H1 (cell line): ENCODE measurements around the gene RILPL1. TPM values are rescaled to one million over a fixed set of nuclear protein-coding genes. Genes with fewer than 3 reads are reported as not detected.

Experiments
- CTCF ChIA-PET: fragments of 300-600 bp; sonication (Branson Sonifier 250); formaldehyde crosslinking; loops from one replicate; lab custom pipeline; 2021; ENCODE audit not compliant: partially characterized antibody; lab: Charles Lee
- POLR2A ChIA-PET: fragments of 300-600 bp; sonication (Branson Sonifier 250); formaldehyde crosslinking; loops from one replicate; lab custom pipeline; 2021; ENCODE audit warnings: inconsistent platforms; ENCODE audit not compliant: partially characterized antibody; lab: Charles Lee
- DNase-seq, 2 experiments: peaks; one replicate each; pipeline versions ENCODE4 v3.0.0 to v3.0.0-alpha.2; 2010 to 2022; ENCODE audit warnings: low spot score in 2 of 2, low read depth in 1 of 2, mixed read lengths in 1 of 2
- FAIRE-seq: peaks from 2 replicates; lab custom pipeline; 2011; peaks lifted over from hg19 to GRCh38; lab: Jason Lieb, UNC
- H2AFZ ChIP-seq: 2 replicates; pipeline ENCODE4 v1.8.1; 2012; ENCODE audit warnings: low read length, inconsistent platforms
- H2AK5ac ChIP-seq: 2 replicates; pipeline ENCODE4 v1.6.1; 2013; ENCODE audit warnings: low read depth, low read length
- H2BK120ac ChIP-seq: replicated peaks from 2 replicates; pipeline ENCODE3; 2013; ENCODE audit warnings: low read depth, low read length, inconsistent platforms
- H2BK12ac ChIP-seq: 2 replicates; pipeline ENCODE4 v1.6.1; 2013; ENCODE audit warnings: low read depth, low read length
- H2BK15ac ChIP-seq: 2 replicates; pipeline ENCODE4 v1.6.1; 2013; ENCODE audit warnings: low read length
- H2BK20ac ChIP-seq: 2 replicates; pipeline ENCODE4 v1.6.1; 2013; ENCODE audit warnings: low read length
- H2BK5ac ChIP-seq: 2 replicates; pipeline ENCODE4 v1.6.1; 2013; ENCODE audit warnings: low read depth, low read length
- H3K14ac ChIP-seq: 2 replicates; pipeline ENCODE4 v1.6.1; 2013; ENCODE audit warnings: inconsistent platforms; ENCODE audit not compliant: insufficient read length
- H3K18ac ChIP-seq: 2 replicates; pipeline ENCODE4 v1.6.1; 2013; ENCODE audit warnings: low read length; ENCODE audit errors: extremely low read depth
- H3K23ac ChIP-seq: 2 replicates; pipeline ENCODE4 v1.6.1; 2013; ENCODE audit warnings: inconsistent platforms; ENCODE audit not compliant: insufficient read length
- H3K23me2 ChIP-seq: 2 replicates; pipeline ENCODE4 v1.6.1; 2013; ENCODE audit warnings: low read depth, low read length
- H3K27ac ChIP-seq: 2 replicates; pipeline ENCODE4 v1.6.1; 2011; ENCODE audit warnings: low read depth, low read length, inconsistent platforms
- H3K27me3 ChIP-seq, 4 experiments: replicated peaks in 1 of 4; 1 replicate in 1 of 4; 2 replicates in 3 of 4; pipeline versions ENCODE4 v1.6.1 to v1.8.1; 2011 to 2013; ENCODE audit warnings: low read length in 3 of 4, mild to moderate bottlenecking in 3 of 4, inconsistent platforms in 2 of 4, mixed read lengths in 2 of 4, moderate library complexity in 1 of 4; ENCODE audit not compliant: control insufficient read depth in 3 of 4, insufficient read depth in 3 of 4; ENCODE audit errors: extremely low read depth in 1 of 4
- H3K36me3 ChIP-seq, 4 experiments: 2 replicates each; pipeline versions ENCODE4 v1.6.1 to v1.8.1; 2011 to 2013; ENCODE audit warnings: mild to moderate bottlenecking in 4 of 4, low read length in 3 of 4, moderate library complexity in 2 of 4, control low read depth in 1 of 4, inconsistent platforms in 1 of 4; ENCODE audit not compliant: insufficient read depth in 4 of 4, control insufficient read depth in 2 of 4
- H3K4ac ChIP-seq: replicated peaks from 2 replicates; pipeline ENCODE3; 2013; ENCODE audit warnings: low read length, low read depth, mixed read lengths, inconsistent platforms; ENCODE audit not compliant: insufficient read length
- H3K4me1 ChIP-seq, 4 experiments: replicated peaks in 1 of 4; 1 replicate in 1 of 4; 2 replicates in 3 of 4; pipeline versions ENCODE4 v1.6.1 to v1.8.1; 2011 to 2013; ENCODE audit warnings: low read length in 3 of 4, inconsistent platforms in 2 of 4, mixed read lengths in 1 of 4; ENCODE audit not compliant: insufficient read depth in 4 of 4, control insufficient read depth in 3 of 4
- H3K4me2 ChIP-seq, 2 experiments: 2 replicates each; pipeline versions ENCODE4 v1.6.1 to v1.8.1; 2011 to 2013; ENCODE audit warnings: low read depth in 2 of 2, low read length in 2 of 2, control low read depth in 1 of 2, inconsistent platforms in 1 of 2, mild to moderate bottlenecking in 1 of 2; ENCODE audit not compliant: insufficient read depth in 1 of 2
- H3K4me3 ChIP-seq, 4 experiments: fragments of 200-600, 300-600 bp in 1 of 4; sonication (generic), shearing (Covaris generic), sonication (Bioruptor Twin) in 1 of 4; 2 replicates each; pipeline versions ENCODE4 v1.5.1 to v1.8.1; 2011 to 2016; ENCODE audit warnings: low read length in 4 of 4, low read depth in 3 of 4, control low read depth in 2 of 4, inconsistent platforms in 2 of 4, mild to moderate bottlenecking in 2 of 4, mixed read lengths in 1 of 4, moderate library complexity in 1 of 4; ENCODE audit not compliant: insufficient read depth in 2 of 4; ENCODE audit errors: extremely low read depth in 1 of 4
- H3K56ac ChIP-seq: replicated peaks from 2 replicates; pipeline ENCODE3; 2013; ENCODE audit warnings: low read depth, mild to moderate bottlenecking, mixed read lengths, low read length, inconsistent platforms; ENCODE audit not compliant: insufficient read length
- H3K79me1 ChIP-seq: 2 replicates; pipeline ENCODE4 v1.6.1; 2013; ENCODE audit warnings: low read depth, low read length, control low read depth
- H3K79me2 ChIP-seq, 2 experiments: 2 replicates each; pipeline versions ENCODE4 v1.6.1 to v1.8.1; 2012 to 2013; ENCODE audit warnings: low read length in 2 of 2, mild to moderate bottlenecking in 2 of 2, inconsistent platforms in 1 of 2; ENCODE audit not compliant: insufficient read depth in 2 of 2, control insufficient read depth in 1 of 2
- H3K9ac ChIP-seq, 4 experiments: replicated peaks in 1 of 4; 1 replicate in 1 of 4; 2 replicates in 3 of 4; pipeline versions ENCODE4 v1.6.1 to v1.8.1; 2011 to 2013; ENCODE audit warnings: low read depth in 3 of 4, low read length in 3 of 4, control low read depth in 2 of 4, mild to moderate bottlenecking in 2 of 4, moderate library complexity in 2 of 4, inconsistent platforms in 1 of 4; ENCODE audit errors: extremely low read depth in 1 of 4
- H3K9me3 ChIP-seq, 2 experiments: 2 replicates each; pipeline versions ENCODE4 v1.6.1 to v1.8.1; 2012 to 2013; ENCODE audit warnings: mild to moderate bottlenecking in 2 of 2, moderate library complexity in 2 of 2, control low read depth in 1 of 2, inconsistent platforms in 1 of 2, low read depth in 1 of 2, low read length in 1 of 2, mixed read lengths in 1 of 2; ENCODE audit not compliant: insufficient read depth in 2 of 2
- H4K20me1 ChIP-seq, 2 experiments: replicated peaks in 1 of 2; 2 replicates each; pipeline versions ENCODE3 to v1.8.1; 2011 to 2013; ENCODE audit warnings: inconsistent platforms in 2 of 2, low read length in 2 of 2, mild to moderate bottlenecking in 1 of 2; ENCODE audit not compliant: insufficient read depth in 2 of 2, control insufficient read depth in 1 of 2
- H4K5ac ChIP-seq: 2 replicates; pipeline ENCODE4 v1.6.1; 2013; ENCODE audit warnings: low read length, low read depth, mixed read lengths, inconsistent platforms; ENCODE audit not compliant: insufficient read length
- H4K8ac ChIP-seq: 2 replicates; pipeline ENCODE4 v1.8.0; 2013; ENCODE audit warnings: mild to moderate bottlenecking, moderate library complexity, low read length, inconsistent platforms; ENCODE audit not compliant: insufficient read depth; ENCODE audit errors: extremely low read depth
- H4K91ac ChIP-seq: replicated peaks from 2 replicates; pipeline ENCODE3; 2013; ENCODE audit warnings: low read length, mixed read lengths, inconsistent platforms; ENCODE audit not compliant: insufficient read length
- SUZ12 ChIP-seq: fragments of 200-600 bp; sonication (generic); IDR thresholded peaks from 2 replicates; pipeline ENCODE4 v1.6.1; 2012; ENCODE audit warnings: mild to moderate bottlenecking, inconsistent platforms, low read length, moderate library complexity, mixed read lengths
- TAF7 ChIP-seq: optimal IDR thresholded peaks from 2 replicates; pipeline ENCODE3; 2011; ENCODE audit warnings: low read depth, mild to moderate bottlenecking, inconsistent platforms, low read length, moderate library complexity, borderline replicate concordance
- TBP ChIP-seq: IDR thresholded peaks from 2 replicates; pipeline ENCODE4 v1.6.1; 2011; ENCODE audit warnings: low read depth, low read length, improper control_type of control experiment
- WGBS, 2 experiments: shearing (Covaris generic) in 1 of 2; methylation state at CpG; one replicate each; pipeline versions ENCODE4 v1.1.6 to v1.1.7; 2013 to 2015; ENCODE audit warnings: low lambda C conversion rate in 2 of 2, mixed read lengths in 2 of 2, inconsistent platforms in 1 of 2, low coverage in 1 of 2, missing lambda C conversion rate in 1 of 2; ENCODE audit not compliant: insufficient replicate concordance in 2 of 2, insufficient coverage in 1 of 2, insufficient read length in 1 of 2; ENCODE audit errors: extremely low coverage in 1 of 2, missing lambda C conversion rate in 1 of 2; 5-methylcytosine and 5-hydroxymethylcytosine counted together
- polyA plus RNA-seq, 7 experiments: library from polyadenylated mRNA; depleted of rRNA in 3 of 7; stranded (reverse) in 5 of 7; unstranded in 2 of 7; fragments of >200 nt in 5 of 7; fragments of 200-250 nt in 2 of 7; gene quantifications; 1 replicate in 5 of 7; 2 replicates in 1 of 7; 4 replicates in 1 of 7; pipeline versions ENCODE4 v1.2.1 to v1.2.3, GENCODE V29; 2011 to 2013; ENCODE audit warnings: missing spikeins in 2 of 7, mixed read lengths in 2 of 7
- total RNA-seq: library from RNA; stranded (reverse); fragmentation: NEBNext Ultra II Directional; extraction: Animal tissue kit (Norgen Biotek cat#: 25700); gene quantifications from 2 replicates; pipeline ENCODE4 v1.2.1, GENCODE V29; 2021

RILPL1 gene
- total and polyA plus RNA-seq, 2 of the 8 experiments (the other 6 are each of a cell fraction or from before 2014, with no cell fraction given) = 6.7 to 9.4 TPM

DNA sequence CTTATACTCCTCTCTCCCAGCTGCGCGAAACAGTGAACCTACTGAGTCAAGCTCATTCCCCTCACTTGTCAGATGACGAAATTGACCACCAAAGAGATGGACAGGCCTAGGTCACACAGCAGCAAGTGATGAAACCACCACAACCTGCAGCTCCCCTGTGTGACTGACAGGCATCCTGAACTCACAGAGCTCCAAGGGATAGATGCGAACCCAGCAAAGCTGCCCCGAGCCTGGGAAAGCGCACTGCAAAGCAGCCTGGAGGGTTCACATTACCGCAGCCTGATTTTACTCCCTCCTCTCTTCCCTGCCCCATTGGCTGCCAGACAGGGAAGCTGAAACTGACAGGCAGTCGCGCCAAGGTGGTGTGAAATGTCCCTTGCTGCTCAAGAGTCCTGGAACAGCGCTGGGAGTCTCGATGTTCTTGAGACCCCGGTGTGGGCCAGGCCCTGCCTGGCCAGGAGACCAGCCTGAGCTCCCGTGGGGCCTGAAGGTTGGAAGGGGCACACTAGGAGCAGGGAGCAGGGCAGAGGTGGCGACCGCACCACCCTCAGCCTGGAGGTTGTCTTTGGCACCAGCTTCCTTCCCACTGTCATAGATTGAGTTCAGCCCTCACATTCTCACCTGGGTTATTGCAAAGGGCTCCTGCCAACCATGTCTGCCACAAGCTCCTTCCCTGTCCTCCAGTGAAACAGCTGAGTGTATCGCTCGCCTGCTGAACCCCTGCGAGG, 39.2 kb downstream of the RILPL1 start:
- no peak overlapping the region; the same call in 1 of the 2 replicates for H3K18ac ChIP-seq
- H3K79me1 ChIP-seq = no peaks in the 10 kb centered on the region
- H3K56ac ChIP-seq = no peak overlapping the region
- no peaks in the 10 kb centered on the region for H3K36me3 ChIP-seq
- H3K14ac ChIP-seq = no peak overlapping the region
- H3K4ac ChIP-seq = no peak overlapping the region
- H4K5ac ChIP-seq = no peak overlapping the region
- WGBS, 2 experiments = 91% methylated on average over 17 of the region's 18 CpGs; no CpG with 5 or more reads in 1 of the 2 experiments
- FAIRE-seq (no peak), DNase-seq (no peak)
- no peak overlapping the region for H2BK15ac ChIP-seq
- H3K27me3 ChIP-seq = no peaks in the 10 kb centered on the region
- H4K91ac ChIP-seq = no peak overlapping the region
- TF ChIP-seq TBP (no peak), SUZ12 (no peak), TAF7 (no peak)
- H2BK5ac ChIP-seq = peak overlapping the region; percentile 52; the same call in 1 of the 2 replicates
- H3K9ac ChIP-seq = no peak overlapping the region
- H3K79me2 ChIP-seq = no peaks in the 10 kb centered on the region
- no peaks in the 10 kb centered on the region for H3K23me2 ChIP-seq
- no peak overlapping the region for H2BK20ac ChIP-seq
- no peak overlapping the region; the same call in 1 of the 2 replicates for H4K8ac ChIP-seq
- H2AFZ ChIP-seq = no peak overlapping the region
- H3K4me3 ChIP-seq = no peak overlapping the region
- no peak overlapping the region for H2BK120ac ChIP-seq
- no peak overlapping the region for H3K4me2 ChIP-seq
- peaks cover 0 to 3% (median 0%) of the 10 kb centered on the region in 4 experiments; a peak in 1 of 7 replicates for H3K4me1 ChIP-seq
- H2AK5ac ChIP-seq = peak overlapping the region; percentile 24; the same call in 1 of the 2 replicates
- H3K23ac ChIP-seq = no peak overlapping the region
- POLR2A ChIA-PET = interaction anchor here (0.6 to 1.5 kb wide), 5 partner anchors 9 to 90 kb away, joined by 3 to 5 read pairs (median 4); partner anchors contain the start of gene TMED2
- no peaks in the 10 kb centered on the region for H3K9me3 ChIP-seq
- H4K20me1 ChIP-seq = peaks cover 0 to 4% of the 10 kb centered on the region in 2 experiments
- CTCF ChIA-PET = interaction anchor here (0.6 to 1.3 kb wide), 7 partner anchors 9 to 127 kb away, joined by 3 to 4 read pairs (median 3); no protein-coding TSS in a partner anchor
- no peak overlapping the region for H2BK12ac ChIP-seq
- H3K27ac ChIP-seq = no peak overlapping the region
